Nephron (organoid): Measurements from ENCODE around the gene PIK3R1.
A peak's percentile ranks its signal among the peaks of the same experiment; 100 is the strongest.

Experiments
- H3K27ac Mint-ChIP-seq, 3 experiments: 2 replicates each; pipeline ENCODE4 v1.8.0; 2020; ENCODE audit warnings: mixed read lengths in 3 of 3, mild to moderate bottlenecking in 2 of 3, moderate library complexity in 1 of 3
- H3K27me3 Mint-ChIP-seq: 2 replicates; pipeline ENCODE4 v1.8.0; 2021; ENCODE audit warnings: low read depth, mild to moderate bottlenecking, moderate library complexity, mixed read lengths
- H3K36me3 Mint-ChIP-seq: 2 replicates; pipeline ENCODE4 v1.8.0; 2020; ENCODE audit warnings: low read depth, mixed read lengths
- H3K4me1 Mint-ChIP-seq: 2 replicates; pipeline ENCODE4 v1.8.0; 2020; ENCODE audit warnings: mixed read lengths
- H3K4me3 Mint-ChIP-seq, 3 experiments: 2 replicates each; pipeline ENCODE4 v1.8.0; 2020; ENCODE audit warnings: mild to moderate bottlenecking in 3 of 3, mixed read lengths in 3 of 3, moderate library complexity in 2 of 3
- H3K9me3 Mint-ChIP-seq: 2 replicates; pipeline ENCODE4 v1.8.0; 2020; ENCODE audit warnings: mixed read lengths
- CTCF ChIP-seq, 3 experiments: fragments of 200-600 bp; sonication (generic); IDR thresholded peaks; one replicate each; pipeline ENCODE4 v1.5.0; 2021; ENCODE audit warnings: antibody characterized with exemption in 3 of 3; ENCODE audit not compliant: unreplicated experiment in 3 of 3

The PIK3R1 gene

GRCh38 chr5:68335075-68335474 is 119.5 kb downstream of the PIK3R1 start:
- Mint-ChIP-seq H3K9me3 (peaks cover 3% of the 10 kb centered on the region), H3K4me3 (no peak overlapping the region), H3K27me3 (peaks cover 1% of the 10 kb centered on the region), H3K27ac (no peak overlapping the region), H3K36me3 (no peaks in the 10 kb centered on the region), H3K4me1 (peaks cover 16% of the 10 kb centered on the region)
- TF ChIP-seq CTCF (IDR thresholded peaks at IDR 0.05; ENCODE audit: unreplicated experiment in 3 of 3), result no peak

- no peak overlapping the region for H3K27ac Mint-ChIP-seq
Measured at GRCh38 chr5:68336200-68336599, 120.6 kb downstream of the PIK3R1 start.

GRCh38 chr5:68337235-68337634 is 121.7 kb downstream of the PIK3R1 start:
- H3K27me3 Mint-ChIP-seq, result peaks cover 3% of the 10 kb centered on the region
- no peak overlapping the region for H3K27ac Mint-ChIP-seq
- no peak overlapping the region for H3K4me3 Mint-ChIP-seq
- no peaks in the 10 kb centered on the region for H3K4me1 Mint-ChIP-seq
- peaks cover 3% of the 10 kb centered on the region for H3K9me3 Mint-ChIP-seq
- no peak for TF ChIP-seq CTCF (IDR thresholded peaks at IDR 0.05; ENCODE audit: unreplicated experiment in 3 of 3)
- no peaks in the 10 kb centered on the region for H3K36me3 Mint-ChIP-seq

More at GRCh38 chr5:68336200-68336599, 120.6 kb downstream of the PIK3R1 start:
- peaks cover 3% of the 10 kb centered on the region for H3K9me3 Mint-ChIP-seq
- H3K36me3 Mint-ChIP-seq, result no peaks in the 10 kb centered on the region
- TF ChIP-seq CTCF (IDR thresholded peaks at IDR 0.05; ENCODE audit: unreplicated experiment in 3 of 3), result no peak
- H3K4me3 Mint-ChIP-seq, result no peak overlapping the region
- H3K4me1 Mint-ChIP-seq, result peaks cover 7% of the 10 kb centered on the region
- H3K27me3 Mint-ChIP-seq, result peaks cover 3% of the 10 kb centered on the region

- peaks cover 3% of the 10 kb centered on the region for H3K27me3 Mint-ChIP-seq
- peaks cover 3% of the 10 kb centered on the region for H3K4me1 Mint-ChIP-seq
- TF ChIP-seq CTCF (IDR thresholded peaks at IDR 0.05; ENCODE audit: unreplicated experiment in 3 of 3), result no peak
- H3K9me3 Mint-ChIP-seq, result peaks cover 3% of the 10 kb centered on the region
- no peak overlapping the region for H3K27ac Mint-ChIP-seq
- no peaks in the 10 kb centered on the region for H3K36me3 Mint-ChIP-seq
- no peak overlapping the region for H3K4me3 Mint-ChIP-seq
Measured at GRCh38 chr5:68339921-68340321, 124.4 kb downstream of the PIK3R1 start.

GRCh38 chr5:68341006-68341405 is 125.5 kb downstream of the PIK3R1 start:
- Mint-ChIP-seq H3K9me3 (no peaks in the 10 kb centered on the region), H3K27ac (no peak overlapping the region), H3K4me3 (no peak overlapping the region), H3K27me3 (peaks cover 3% of the 10 kb centered on the region), H3K36me3 (no peaks in the 10 kb centered on the region), H3K4me1 (peaks cover 10% of the 10 kb centered on the region)
- TF ChIP-seq CTCF (IDR thresholded peaks at IDR 0.05; ENCODE audit: unreplicated experiment in 3 of 3), result no peak

- peak overlapping the region in 1 of 3 experiments; percentile 48 for H3K27ac Mint-ChIP-seq
- H3K4me1 Mint-ChIP-seq, result peaks cover 10% of the 10 kb centered on the region
- H3K4me3 Mint-ChIP-seq, result no peak overlapping the region
- peaks cover 1% of the 10 kb centered on the region for H3K9me3 Mint-ChIP-seq
- TF ChIP-seq CTCF (IDR thresholded peaks at IDR 0.05; ENCODE audit: unreplicated experiment in 3 of 3), result no peak
- no peaks in the 10 kb centered on the region for H3K36me3 Mint-ChIP-seq
- peaks cover 3% of the 10 kb centered on the region for H3K27me3 Mint-ChIP-seq
Measured at GRCh38 chr5:68342693-68343092, 127.1 kb downstream of the PIK3R1 start.
